ENCODE results near the gene OPRD1. TPM values are rescaled to one million over a fixed set of nuclear protein-coding genes. Genes with fewer than 3 reads are reported as not detected.
A peak's percentile ranks its signal among the peaks of the same experiment; 100 is the strongest.
"Not testable (repeated sequence)": the region's sequence is repeated elsewhere in the genome, so short reads cannot be mapped to it uniquely, and the experiment has no call there.

The OPRD1 gene
- not detected for total RNA-seq

GRCh38 chr1:28811766-28812668, at the start of gene OPRD1:
Gene OPRD1 (plus strand): TSS chr1:28812170. CDS start chr1:28812384, 214 bp downstream.
- Mint-ChIP-seq H3K36me3 (ENCODE audit: low read depth) (no peaks in the 10 kb centered on the region), H3K4me1 (ENCODE audit: low read depth) (peaks cover 7% of the 10 kb centered on the region), H3K27ac (no peak within 1 kb of the TSS), H3K4me3 (no peak within 1 kb of the TSS), H3K27me3 (ENCODE audit: low read depth) (peaks cover 51% of the 10 kb centered on the region), H3K9me3 (ENCODE audit: insufficient read depth) (no peaks in the 10 kb centered on the region)
- no peak for DNase-seq
- ChIA-PET CTCF (no interaction called here), POLR2A (no interaction called here)
- peak; percentile 49 for ATAC-seq

DNA sequence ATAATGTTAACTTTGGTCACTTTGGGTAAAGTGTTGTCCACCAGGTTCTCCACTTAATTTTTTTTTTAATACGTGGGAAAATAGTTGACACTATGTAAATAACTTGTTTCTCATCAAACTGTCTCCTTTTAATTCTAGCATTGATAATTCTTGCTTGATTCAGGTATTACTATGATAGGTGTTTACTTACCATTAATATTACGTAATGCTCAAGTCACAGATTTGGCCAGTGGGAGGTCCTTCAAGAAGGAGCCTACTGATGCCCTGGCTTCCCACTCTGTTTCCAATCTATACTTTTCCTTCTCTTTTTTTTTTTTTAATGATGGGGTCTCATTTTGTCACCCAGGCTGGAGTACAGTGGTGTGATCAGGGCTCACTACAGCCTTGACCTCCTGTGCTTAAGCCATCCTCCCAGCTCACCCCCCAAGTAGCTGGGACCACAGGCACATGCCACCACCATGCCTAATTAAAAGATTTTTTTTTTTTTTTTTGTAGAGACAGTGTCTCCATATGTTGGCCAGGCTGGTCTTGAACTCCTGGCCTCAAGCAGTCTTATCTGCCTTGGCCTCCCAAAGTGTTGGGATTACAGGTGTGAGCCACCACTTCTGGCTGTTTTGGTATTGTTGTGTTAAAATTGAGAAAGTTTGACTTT, 45.3 kb upstream of the OPRD1 start:
- DNase-seq, result no peak
- H3K9me3 Mint-ChIP-seq (ENCODE audit: insufficient read depth), result no peaks in the 10 kb centered on the region
- H3K36me3 Mint-ChIP-seq (ENCODE audit: low read depth), result peaks cover 29% of the 10 kb centered on the region
- no peak overlapping the region for H3K4me3 Mint-ChIP-seq
- H3K4me1 Mint-ChIP-seq (ENCODE audit: low read depth), result peaks cover 4% of the 10 kb centered on the region
- no peaks in the 10 kb centered on the region for H3K27me3 Mint-ChIP-seq (ENCODE audit: low read depth)
- H3K27ac Mint-ChIP-seq, result no peak overlapping the region
- ChIA-PET CTCF (interaction anchor here (1.2 kb wide), 1 partner anchor 9 kb away, joined by 4 read pairs; no protein-coding TSS in a partner anchor), POLR2A (no interaction called here)
- no peak for ATAC-seq

DNA sequence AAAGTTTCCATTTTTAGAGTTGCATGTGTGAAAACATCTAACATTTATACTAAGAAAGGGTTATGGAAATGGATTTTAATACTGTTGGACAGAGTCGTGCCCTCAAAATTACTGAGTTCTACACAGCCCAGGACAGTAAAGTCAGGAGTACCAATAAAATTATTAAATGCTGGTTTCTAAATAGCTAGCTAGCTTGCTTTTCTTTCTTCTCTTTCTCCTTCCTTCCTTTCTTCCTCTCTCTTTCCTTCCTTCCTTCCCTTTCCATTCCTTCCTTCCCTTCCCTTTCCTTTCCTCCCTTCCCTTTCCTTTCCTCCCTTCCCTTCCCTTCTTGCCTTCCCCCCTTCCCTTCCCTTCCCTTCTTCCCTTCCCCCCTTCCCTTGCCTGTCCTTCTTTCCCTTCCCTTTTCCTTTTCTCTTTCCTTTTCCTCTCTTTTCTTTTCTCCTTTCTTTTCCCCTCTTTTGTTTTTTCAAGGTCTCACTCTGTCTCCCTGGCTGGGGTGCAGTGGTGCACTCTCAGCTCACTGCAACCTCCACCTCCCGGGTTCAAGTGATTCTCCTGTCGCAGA, 41.3 kb upstream of the OPRD1 start:
- Mint-ChIP-seq H3K4me1 (ENCODE audit: low read depth) (peaks cover 9% of the 10 kb centered on the region), H3K9me3 (ENCODE audit: insufficient read depth) (no peaks in the 10 kb centered on the region), H3K27ac (no peak overlapping the region), H3K36me3 (ENCODE audit: low read depth) (peaks cover 35% of the 10 kb centered on the region), H3K4me3 (no peak overlapping the region), H3K27me3 (ENCODE audit: low read depth) (no peaks in the 10 kb centered on the region)
- POLR2A ChIA-PET, result interaction anchor here (0.7 kb wide), 1 partner anchor 15 kb away, joined by 4 read pairs; no protein-coding TSS in a partner anchor
- CTCF ChIA-PET, result interaction anchor here (2.8 kb wide), 1 partner anchor 107 kb away, joined by 12 read pairs; no protein-coding TSS in a partner anchor
- ATAC-seq, result no peak
- no peak for DNase-seq

- not testable (repeated sequence) for H3K27ac Mint-ChIP-seq; H3K4me3 Mint-ChIP-seq; ATAC-seq; DNase-seq; H3K27me3 Mint-ChIP-seq (ENCODE audit: low read depth); H3K9me3 Mint-ChIP-seq (ENCODE audit: insufficient read depth)
- Mint-ChIP-seq H3K4me1 (ENCODE audit: low read depth) (peaks cover 11% of the 10 kb centered on the region), H3K36me3 (ENCODE audit: low read depth) (peaks cover 28% of the 10 kb centered on the region)
- CTCF ChIA-PET, result interaction anchor here (2.8 kb wide), 1 partner anchor 106 kb away, joined by 12 read pairs; no protein-coding TSS in a partner anchor
- POLR2A ChIA-PET, result interaction anchor here (0.7 to 0.8 kb wide), 2 partner anchors 123 to 257 kb away, joined by 3 read pairs; no protein-coding TSS in a partner anchor
These were observed 40.0 kb upstream of the OPRD1 start for GRCh38 chr1:28771921-28772320.

GRCh38 chr1:28773105-28773504, 38.9 kb upstream of the OPRD1 start:
- H3K36me3 Mint-ChIP-seq (ENCODE audit: low read depth), result peaks cover 27% of the 10 kb centered on the region
- H3K27me3 Mint-ChIP-seq (ENCODE audit: low read depth), result peaks cover 2% of the 10 kb centered on the region
- ChIA-PET POLR2A (interaction anchor here (0.5 kb wide), 1 partner anchor 37 kb away, joined by 3 read pairs; no protein-coding TSS in a partner anchor), CTCF (interaction anchor here (2.8 to 4.3 kb wide), 2 partner anchors 12 to 104 kb away, joined by 12 to 40 read pairs; no protein-coding TSS in a partner anchor)
- DNase-seq (no peak), ATAC-seq (no peak)
- no peak overlapping the region for H3K27ac Mint-ChIP-seq
- H3K4me3 Mint-ChIP-seq, result no peak overlapping the region
- peaks cover 11% of the 10 kb centered on the region for H3K4me1 Mint-ChIP-seq (ENCODE audit: low read depth)
- H3K9me3 Mint-ChIP-seq (ENCODE audit: insufficient read depth), result no peaks in the 10 kb centered on the region

- Mint-ChIP-seq H3K4me1 (ENCODE audit: low read depth) (peaks cover 11% of the 10 kb centered on the region), H3K9me3 (ENCODE audit: insufficient read depth) (no peaks in the 10 kb centered on the region), H3K27ac (peak overlapping the region; percentile 43), H3K27me3 (ENCODE audit: low read depth) (peaks cover 3% of the 10 kb centered on the region), H3K36me3 (ENCODE audit: low read depth) (peaks cover 13% of the 10 kb centered on the region), H3K4me3 (peak overlapping the region; percentile 63)
- POLR2A ChIA-PET, result interaction anchor here (0.6 to 2.3 kb wide), 9 partner anchors 10 to 426 kb away, joined by 3 to 11 read pairs (median 3); partner anchors contain the start of genes RNU11, TAF12 and YTHDF2
- peak; percentile 71 for DNase-seq
- CTCF ChIA-PET, result interaction anchor here (0.6 to 4.3 kb wide), 20 partner anchors 8 to 702 kb away, joined by 3 to 40 read pairs (median 4); partner anchors contain the start of genes SRSF4 and YTHDF2
- ATAC-seq, result peak; percentile 95
These were observed 36.6 kb upstream of the OPRD1 start for GRCh38 chr1:28775121-28775942.

GRCh38 chr1:28776341-28776740, 35.6 kb upstream of the OPRD1 start:
- POLR2A ChIA-PET, result interaction anchor here (1.2 to 2.3 kb wide), 4 partner anchors 18 to 133 kb away, joined by 3 to 11 read pairs (median 4); partner anchors contain the start of genes RNU11 and TAF12
- CTCF ChIA-PET, result interaction anchor here (1.3 to 4.3 kb wide), 6 partner anchors 9 to 258 kb away, joined by 4 to 40 read pairs (median 14); partner anchors contain the start of gene YTHDF2
- peaks cover 3% of the 10 kb centered on the region for H3K27me3 Mint-ChIP-seq (ENCODE audit: low read depth)
- H3K9me3 Mint-ChIP-seq (ENCODE audit: insufficient read depth), result no peaks in the 10 kb centered on the region
- H3K36me3 Mint-ChIP-seq (ENCODE audit: low read depth), result peaks cover 13% of the 10 kb centered on the region
- H3K4me3 Mint-ChIP-seq, result no peak overlapping the region
- ATAC-seq (no peak), DNase-seq (no peak)
- peaks cover 11% of the 10 kb centered on the region for H3K4me1 Mint-ChIP-seq (ENCODE audit: low read depth)
- no peak overlapping the region for H3K27ac Mint-ChIP-seq

DNA sequence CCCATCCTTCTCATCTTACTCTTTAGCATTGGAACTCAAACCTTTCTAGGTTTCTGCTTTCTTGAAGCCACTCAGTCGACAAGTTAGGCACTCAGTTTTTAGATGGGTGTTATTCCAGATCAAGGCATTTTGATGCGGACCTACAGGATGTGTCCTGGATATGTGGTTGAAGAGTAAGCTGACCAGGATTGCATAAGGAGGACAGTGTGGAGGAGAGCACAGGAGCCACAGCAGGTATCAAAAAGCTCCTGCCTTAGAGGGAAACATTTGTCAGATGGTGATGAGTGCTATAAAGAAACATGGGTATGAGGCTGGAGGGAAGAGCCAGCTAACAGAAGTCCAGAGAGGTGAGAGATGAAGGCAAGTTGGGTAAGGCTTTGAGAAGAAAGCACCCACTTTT, 33.9 kb upstream of the OPRD1 start:
- ChIA-PET POLR2A (no interaction called here), CTCF (interaction anchor here (1.0 kb wide), 1 partner anchor 99 kb away, joined by 7 read pairs; no protein-coding TSS in a partner anchor)
- Mint-ChIP-seq H3K9me3 (ENCODE audit: insufficient read depth) (no peaks in the 10 kb centered on the region), H3K27ac (no peak overlapping the region), H3K4me1 (ENCODE audit: low read depth) (peaks cover 11% of the 10 kb centered on the region), H3K27me3 (ENCODE audit: low read depth) (peaks cover 3% of the 10 kb centered on the region), H3K4me3 (no peak overlapping the region), H3K36me3 (ENCODE audit: low read depth) (peaks cover 7% of the 10 kb centered on the region)
- DNase-seq, result no peak
- ATAC-seq, result no peak

GRCh38 chr1:28779751-28780408, 32.1 kb upstream of the OPRD1 start:
- no peaks in the 10 kb centered on the region for H3K9me3 Mint-ChIP-seq (ENCODE audit: insufficient read depth)
- peaks cover 10% of the 10 kb centered on the region for H3K4me1 Mint-ChIP-seq (ENCODE audit: low read depth)
- no peak overlapping the region for H3K27ac Mint-ChIP-seq
- H3K4me3 Mint-ChIP-seq, result no peak overlapping the region
- ChIA-PET POLR2A (no interaction called here), CTCF (interaction anchor here (9.3 kb wide), 1 partner anchor 98 kb away, joined by 167 read pairs; no protein-coding TSS in a partner anchor)
- H3K36me3 Mint-ChIP-seq (ENCODE audit: low read depth), result peaks cover 2% of the 10 kb centered on the region
- no peak for ATAC-seq
- peaks cover 3% of the 10 kb centered on the region for H3K27me3 Mint-ChIP-seq (ENCODE audit: low read depth)
- DNase-seq, result no peak

GRCh38 chr1:28781305-28781704, 30.7 kb upstream of the OPRD1 start:
- ATAC-seq (no peak), DNase-seq (no peak)
- CTCF ChIA-PET, result interaction anchor here (9.3 kb wide), 1 partner anchor 97 kb away, joined by 167 read pairs; no protein-coding TSS in a partner anchor
- POLR2A ChIA-PET, result no interaction called here
- no peaks in the 10 kb centered on the region for H3K9me3 Mint-ChIP-seq (ENCODE audit: insufficient read depth)
- peaks cover 6% of the 10 kb centered on the region for H3K27me3 Mint-ChIP-seq (ENCODE audit: low read depth)
- peaks cover 8% of the 10 kb centered on the region for H3K4me1 Mint-ChIP-seq (ENCODE audit: low read depth)
- H3K4me3 Mint-ChIP-seq, result no peak overlapping the region
- no peak overlapping the region for H3K27ac Mint-ChIP-seq
- no peaks in the 10 kb centered on the region for H3K36me3 Mint-ChIP-seq (ENCODE audit: low read depth)
